HepG2 (cell line): ENCODE measurements around the gene TACO1. TPM values are rescaled to one million over a fixed set of nuclear protein-coding genes. Genes with fewer than 3 reads are reported as not detected.

Experiments used
- ATAC-seq: fragments of 200-7000 bp; cut with Tn5 transposase; 3 replicates; pipeline ENCODE4 v1.9.1; 2020; ENCODE audit warnings: mild to moderate bottlenecking, moderate library complexity
- BruUV-seq: library from RNA; stranded (reverse); fragments of 400-500 nt; replicated peaks from 2 replicates; lab custom pipeline; 2021; lab: Mats Ljungman, UMichigan
- CTCF ChIA-PET: fragments of 300-600 bp; formaldehyde crosslinking; extraction: SDS; loops from one replicate; lab custom pipeline; 2021; ENCODE audit warnings: low total read pairs, inconsistent platforms, low intra/inter-chr PET ratio; lab: Yijun Ruan, JAX
- POLR2A ChIA-PET: fragments of 350-600 bp; sonication (Branson Sonifier 250); formaldehyde crosslinking; loops from one replicate; lab custom pipeline; 2020; ENCODE audit warnings: antibody characterized with exemption, inconsistent platforms; lab: Yijun Ruan, JAX
- DNase-seq: peaks from one replicate; pipeline ENCODE4 v3.0.0-alpha.2; 2015; ENCODE audit warnings: low spot score
- FAIRE-seq: peaks from 3 replicates; lab custom pipeline; 2011; peaks lifted over from hg19 to GRCh38; lab: Jason Lieb, UNC
- H2AFZ ChIP-seq: one replicate; pipeline ENCODE4 v1.6.1; 2011; ENCODE audit warnings: low read length, inconsistent platforms
- H3K27ac ChIP-seq: fragments of 300-600 bp; 3 replicates; pipeline ENCODE4 v1.8.0; 2011; ENCODE audit warnings: mixed run types, mild to moderate bottlenecking, mixed read lengths, low read length, inconsistent platforms; ENCODE audit not compliant: insufficient read depth; ENCODE audit errors: extremely low read length
- H3K27me3 ChIP-seq, 2 experiments: fragments of 200-600 bp in 1 of 2; 2 replicates in 1 of 2; 3 replicates in 1 of 2; pipeline versions ENCODE4 v1.6.0 to v1.8.0; 2011; ENCODE audit warnings: low read length in 2 of 2, mild to moderate bottlenecking in 2 of 2, moderate library complexity in 2 of 2, inconsistent platforms in 1 of 2; ENCODE audit not compliant: insufficient read depth in 2 of 2, control insufficient read depth in 1 of 2
- H3K36me3 ChIP-seq, 2 experiments: fragments of 200-600 bp in 1 of 2; replicated peaks in 1 of 2; 2 replicates in 1 of 2; 3 replicates in 1 of 2; pipeline versions ENCODE4 v1.5.1 to v1.8.0; 2011; ENCODE audit warnings: low read length in 2 of 2, inconsistent platforms in 1 of 2; ENCODE audit not compliant: insufficient read depth in 2 of 2, control insufficient read depth in 1 of 2
- H3K4me1 ChIP-seq: 2 replicates; pipeline ENCODE4 v1.5.1; 2012; ENCODE audit warnings: low read length, inconsistent platforms; ENCODE audit not compliant: insufficient read depth
- H3K4me2 ChIP-seq: 2 replicates; pipeline ENCODE4 v1.6.0; 2011; ENCODE audit warnings: low read depth, low read length, inconsistent platforms
- H3K4me3 ChIP-seq, 3 experiments: fragments of 200-600 bp in 1 of 3; sonication (generic), shearing (Covaris generic) in 1 of 3; replicated peaks in 1 of 3; 2 replicates each; pipeline ENCODE4 v1.5.1; 2011 to 2016; ENCODE audit warnings: low read length in 3 of 3, inconsistent platforms in 2 of 3, low read depth in 2 of 3, mild to moderate bottlenecking in 2 of 3, control low read depth in 1 of 3, mixed read lengths in 1 of 3; ENCODE audit not compliant: insufficient read depth in 1 of 3
- H3K79me2 ChIP-seq: one replicate; pipeline ENCODE4 v1.6.1; 2011; ENCODE audit warnings: low read length, inconsistent platforms; ENCODE audit not compliant: insufficient read depth
- H3K9ac ChIP-seq: 2 replicates; pipeline ENCODE4 v1.6.0; 2011; ENCODE audit warnings: mild to moderate bottlenecking, low read depth, low read length, inconsistent platforms; ENCODE audit not compliant: insufficient read depth
- H3K9me3 ChIP-seq: 2 replicates; pipeline ENCODE4 v1.5.1; 2012; ENCODE audit warnings: mild to moderate bottlenecking, low read length
- H4K20me1 ChIP-seq: 2 replicates; pipeline ENCODE4 v1.6.0; 2011; ENCODE audit warnings: inconsistent platforms, mild to moderate bottlenecking, low read length, moderate library complexity; ENCODE audit not compliant: insufficient read depth
- DPF2 ChIP-seq: sonication (generic); formaldehyde crosslinking; IDR thresholded peaks from 2 replicates; pipeline ENCODE4 v1.4.0; 2020; ENCODE audit warnings: mild to moderate bottlenecking, low read depth, missing genetic modification reagents, borderline replicate concordance
- FOSL2 ChIP-seq: sonication (generic); formaldehyde crosslinking; IDR thresholded peaks from 2 replicates; pipeline ENCODE4 v1.4.0; 2020; ENCODE audit warnings: missing genetic modification reagents
- HBP1 ChIP-seq: IDR thresholded peaks from 2 replicates; pipeline ENCODE4 v1.6.1; 2016; ENCODE audit warnings: low read depth, control low read depth
- PAWR ChIP-seq: sonication (generic); formaldehyde crosslinking; IDR thresholded peaks from 2 replicates; pipeline ENCODE4 v1.4.0; 2020; ENCODE audit warnings: missing genetic modification reagents, mild to moderate bottlenecking, borderline replicate concordance
- SALL1 ChIP-seq: sonication (generic); formaldehyde crosslinking; IDR thresholded peaks from 2 replicates; pipeline ENCODE4 v1.8.0; 2022; ENCODE audit warnings: mild to moderate bottlenecking, missing genetic modification reagents
- SNAI1 ChIP-seq: sonication (generic); formaldehyde crosslinking; IDR thresholded peaks from 2 replicates; pipeline ENCODE4 v1.5.0; 2020; ENCODE audit warnings: mild to moderate bottlenecking, missing genetic modification reagents, borderline replicate concordance
- SP1 ChIP-seq, 2 experiments: fragments of 450-650 bp in 1 of 2; sonication (generic) in 1 of 2; formaldehyde crosslinking in 1 of 2; IDR thresholded peaks; 2 replicates each; pipeline versions ENCODE4 v1.4.0 to v1.6.1; 2016 to 2020; ENCODE audit warnings: missing genetic modification reagents in 1 of 2
- ZNF564 ChIP-seq: sonication (generic); formaldehyde crosslinking; IDR thresholded peaks from 2 replicates; pipeline ENCODE4 v1.8.1; 2023; ENCODE audit warnings: mild to moderate bottlenecking, missing genetic modification reagents
- ZNF839 ChIP-seq: sonication (generic); formaldehyde crosslinking; IDR thresholded peaks from 2 replicates; pipeline ENCODE4 v1.4.0; 2020; ENCODE audit warnings: missing genetic modification reagents, mild to moderate bottlenecking, borderline replicate concordance
- WGBS: methylation state at CpG from one replicate; pipeline ENCODE4 v1.1.6; 2017; ENCODE audit warnings: low lambda C conversion rate; 5-methylcytosine and 5-hydroxymethylcytosine counted together
- in situ Hi-C: cut with HindIII; loops from 2 replicates; pipeline ENCODE4 v1.10.0; 2017; ENCODE audit warnings: low pct_unique_long_range_greater_than_20kb; ENCODE audit not compliant: extremely low pct_ligation_motif_present
- intact Hi-C: fragments of 100-400 bp; cut with micrococcal nuclease; formaldehyde crosslinking; loops from one replicate; pipeline ENCODE4 v1.10.0; 2022; ENCODE audit not compliant: unreplicated experiment
- polyA plus RNA-seq, 8 experiments: library from polyadenylated mRNA; depleted of rRNA in 3 of 8; stranded (reverse) in 7 of 8; unstranded in 1 of 8; fragments of >200 nt; fragmentation: Illumina TruSeq in 4 of 8; extraction: Trizol in 4 of 8; gene quantifications; 2 replicates each; pipeline versions ENCODE4 v1.2.1 to v1.2.3, GENCODE V29; 2011 to 2016; ENCODE audit warnings: low read depth in 4 of 8, missing spikeins in 1 of 8, mixed read lengths in 1 of 8; ENCODE audit not compliant: insufficient read depth in 1 of 8
- total RNA-seq, 5 experiments: library from RNA; depleted of rRNA; stranded (reverse); fragments of >200 nt; fragmentation: Illumina TruSeq; extraction: Trizol; gene quantifications; 2 replicates each; pipeline ENCODE4 v1.2.3, GENCODE V29; 2016; ENCODE audit warnings: low read depth in 1 of 5
- TF ChIP-seq, protein P1 (sequence below): sonication (generic); formaldehyde crosslinking; IDR thresholded peaks from 2 replicates; pipeline ENCODE4 v1.8.0; 2022; ENCODE audit warnings: mild to moderate bottlenecking, missing genetic modification reagents; ENCODE audit not compliant: insufficient replicate concordance

The TACO1 gene
- total and polyA plus RNA-seq, 2 of the 13 experiments (the other 11 are each of a cell fraction or from before 2014, with no cell fraction given): 34.7 to 53.6 TPM

GRCh38 chr17:63653050-63653449 is 52.4 kb downstream of the TACO1 start:
- TF ChIP-seq SALL1 (CRISPR knock-in tag) (no peak), ZNF564 (no peak), PAWR (CRISPR knock-in tag) (no peak), SNAI1 (CRISPR knock-in tag) (no peak), SP1 (IDR thresholded peaks at IDR 0.05) (no peak), SP1 (CRISPR knock-in tag; IDR thresholded peaks at IDR 0.05) (no peak), ZNF839 (no peak), HBP1 (no peak), FOSL2 (no peak), DPF2 (no peak)
- TF ChIP-seq, protein P1, sequence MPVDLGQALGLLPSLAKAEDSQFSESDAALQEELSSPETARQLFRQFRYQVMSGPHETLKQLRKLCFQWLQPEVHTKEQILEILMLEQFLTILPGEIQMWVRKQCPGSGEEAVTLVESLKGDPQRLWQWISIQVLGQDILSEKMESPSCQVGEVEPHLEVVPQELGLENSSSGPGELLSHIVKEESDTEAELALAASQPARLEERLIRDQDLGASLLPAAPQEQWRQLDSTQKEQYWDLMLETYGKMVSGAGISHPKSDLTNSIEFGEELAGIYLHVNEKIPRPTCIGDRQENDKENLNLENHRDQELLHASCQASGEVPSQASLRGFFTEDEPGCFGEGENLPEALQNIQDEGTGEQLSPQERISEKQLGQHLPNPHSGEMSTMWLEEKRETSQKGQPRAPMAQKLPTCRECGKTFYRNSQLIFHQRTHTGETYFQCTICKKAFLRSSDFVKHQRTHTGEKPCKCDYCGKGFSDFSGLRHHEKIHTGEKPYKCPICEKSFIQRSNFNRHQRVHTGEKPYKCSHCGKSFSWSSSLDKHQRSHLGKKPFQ: no peak
- TF ChIP-seq, all 625 proteins: peak for 0
- Histone ChIP-seq H3K9ac (no peak overlapping the region), H3K4me1 (no peaks in the 10 kb centered on the region), H3K27me3 (no peaks in the 10 kb centered on the region), H3K79me2 (no peaks in the 10 kb centered on the region), H3K9me3 (no peaks in the 10 kb centered on the region), H3K4me2 (no peak overlapping the region), H2AFZ (no peak overlapping the region), H3K27ac (no peak overlapping the region), H3K36me3 (peaks cover 14 to 34% of the 10 kb centered on the region in 2 experiments), H3K4me3 (no peak overlapping the region), H4K20me1 (no peaks in the 10 kb centered on the region)
- intact Hi-C loops: no loop called here
- ATAC-seq (no peak), DNase-seq (no peak), FAIRE-seq (no peak)
- CTCF ChIA-PET: no interaction called here
- WGBS: 60% methylated on average over 2 of the region's 2 CpGs
- no TSS peak for BruUV-seq
- in situ Hi-C loops: no loop called here
- POLR2A ChIA-PET: no interaction called here
